ENCODE data around the gene UHRF2. TPM values are rescaled to one million over a fixed set of nuclear protein-coding genes. Genes with fewer than 3 reads are reported as not detected.

UHRF2 gene
- total and polyA plus RNA-seq, 2 of the 4 experiments (the other 2 are of a cell fraction), result 27.6 to 37.3 TPM

GRCh38 chr9:6424940-6425339 lies 11.9 kb downstream of the UHRF2 start:
- Histone ChIP-seq H3K9ac (ENCODE audit: low read depth, low read length) (no peak overlapping the region), H3K14ac (replicated peaks; ENCODE audit: low read depth, low read length) (no peak overlapping the region), H3K79me1 (ENCODE audit: low read depth in 1 of 2, low read length in 2 of 2) (peaks cover 0 to 38% of the 10 kb centered on the region in 2 experiments; a peak in 3 of 4 replicates), H2BK20ac (ENCODE audit: low read depth, low read length) (no peak overlapping the region), H3K56ac (ENCODE audit: extremely low read depth, insufficient read depth, low read length) (no peak overlapping the region), H3K23ac (ENCODE audit: low read depth, low read length) (peak overlapping the region; percentile 45; the same call in 1 of the 2 replicates), H3K27me3 (ENCODE audit: control insufficient read depth, insufficient read depth, low read length) (no peaks in the 10 kb centered on the region), H4K5ac (ENCODE audit: low read depth, low read length) (no peak overlapping the region), H2AK5ac (ENCODE audit: low read depth, low read length) (no peak overlapping the region), H3K9me3 (ENCODE audit: control insufficient read depth, insufficient read depth, low read length) (no peaks in the 10 kb centered on the region), H4K8ac (ENCODE audit: low read depth in 2 of 2, low read length in 2 of 2) (no peak overlapping the region), H3K36me3 (ENCODE audit: control insufficient read depth, insufficient read depth, low read length) (peaks cover 3% of the 10 kb centered on the region; the same call in 1 of the 2 replicates), H2BK5ac (ENCODE audit: low read depth, low read length, poor library complexity, severe bottlenecking) (no peak overlapping the region), H3K4ac (ENCODE audit: low read depth, low read length) (no peak overlapping the region), H2AFZ (replicated peaks; ENCODE audit: low read length, poor library complexity) (no peak overlapping the region), H3K4me2 (ENCODE audit: low read depth, low read length) (no peak overlapping the region; the same call in 1 of the 2 replicates), H2BK15ac (ENCODE audit: low read depth, low read length) (no peak overlapping the region), H3K18ac (ENCODE audit: low read depth, low read length) (no peak overlapping the region), H3K27ac (ENCODE audit: insufficient read depth, low read length) (no peak overlapping the region), H2AK9ac (replicated peaks; ENCODE audit: low read depth, low read length, poor library complexity) (no peak overlapping the region), H4K91ac (ENCODE audit: insufficient read depth, low read depth, low read length) (no peak overlapping the region), H2BK120ac (ENCODE audit: low read depth, low read length) (no peak overlapping the region), H3K4me1 (ENCODE audit: control insufficient read depth, insufficient read depth, low read length) (peaks cover 6% of the 10 kb centered on the region), H4K20me1 (ENCODE audit: insufficient read depth, low read length) (peaks cover 52% of the 10 kb centered on the region), H3K9me1 (ENCODE audit: insufficient read depth, low read length) (no peaks in the 10 kb centered on the region), H3K4me3 (ENCODE audit: insufficient read depth, low read depth, low read length) (no peak overlapping the region)
- in situ Hi-C loops (cut with MboI; ENCODE audit: low sequenced_read_pairs) (no loop called here), dilution Hi-C loops (cut with HindIII; ENCODE audit: low sequenced_read_pairs, unreplicated experiment) (no loop called here), intact Hi-C loops (cut with micrococcal nuclease) (no loop called here)
- no TSS peak for BruUV-seq (replicated peaks)
- no CpG with 5 or more reads among the region's 1 CpG for WGBS, 2 experiments (ENCODE audit: extremely low coverage in 2 of 2, insufficient read length in 1 of 2)
- no peak for ATAC-seq (ENCODE audit: low read depth)
- CTCF ChIA-PET, result no interaction called here
- DNase-seq, result no peak
- POLR2A ChIA-PET (ENCODE audit: unreplicated experiment), result no interaction called here
- no peak for TF ChIP-seq RAD21 (IDR thresholded peaks at IDR 0.05; ENCODE audit: low read length)
- TF ChIP-seq ELK1 (IDR thresholded peaks at IDR 0.05; ENCODE audit: borderline replicate concordance, low read depth, low read length), result no peak
- TF ChIP-seq FOS (IDR thresholded peaks at IDR 0.05; ENCODE audit: low read depth, low read length), result no peak
- no peak for TF ChIP-seq CEBPB (IDR thresholded peaks at IDR 0.05; ENCODE audit: low read depth, low read length)
- no peak for TF ChIP-seq RCOR1 (IDR thresholded peaks at IDR 0.05; ENCODE audit: insufficient replicate concordance, low read length)
- no peak for TF ChIP-seq CHD1 (IDR thresholded peaks at IDR 0.05; ENCODE audit: low read depth, low read length)
- TF ChIP-seq BHLHE40 (IDR thresholded peaks at IDR 0.05; ENCODE audit: low read depth, low read length), result no peak
- TF ChIP-seq RFX5 (IDR thresholded peaks at IDR 0.05; ENCODE audit: low read depth, low read length), result no peak
- no peak for TF ChIP-seq MXI1 (IDR thresholded peaks at IDR 0.05; ENCODE audit: borderline replicate concordance, low read depth, low read length)
